ENCODE results near the gene PRKCSH.
A peak's percentile ranks its signal among the peaks of the same experiment; 100 is the strongest.

Gene PRKCSH

DNA sequence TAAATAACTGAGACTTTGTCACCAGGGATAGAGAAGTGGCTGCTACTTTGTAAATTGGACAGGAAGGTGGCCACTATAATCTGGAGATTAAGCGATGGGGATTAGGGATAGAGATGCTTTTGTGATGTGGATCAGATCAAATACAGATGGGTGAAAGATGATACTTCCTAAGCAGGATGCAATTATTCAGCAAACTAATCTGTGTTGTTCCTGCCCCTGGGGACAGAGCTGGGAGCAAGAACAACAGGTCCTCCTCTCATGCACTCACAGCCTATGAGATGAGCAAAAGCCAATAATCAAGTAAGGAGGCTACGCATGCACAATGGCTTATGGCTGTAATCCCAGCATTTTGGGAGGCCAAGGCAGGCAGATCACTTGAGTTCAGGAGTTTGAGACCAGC is 20.9 kb upstream of the PRKCSH start:
- TF ChIP-seq, protein P1, sequence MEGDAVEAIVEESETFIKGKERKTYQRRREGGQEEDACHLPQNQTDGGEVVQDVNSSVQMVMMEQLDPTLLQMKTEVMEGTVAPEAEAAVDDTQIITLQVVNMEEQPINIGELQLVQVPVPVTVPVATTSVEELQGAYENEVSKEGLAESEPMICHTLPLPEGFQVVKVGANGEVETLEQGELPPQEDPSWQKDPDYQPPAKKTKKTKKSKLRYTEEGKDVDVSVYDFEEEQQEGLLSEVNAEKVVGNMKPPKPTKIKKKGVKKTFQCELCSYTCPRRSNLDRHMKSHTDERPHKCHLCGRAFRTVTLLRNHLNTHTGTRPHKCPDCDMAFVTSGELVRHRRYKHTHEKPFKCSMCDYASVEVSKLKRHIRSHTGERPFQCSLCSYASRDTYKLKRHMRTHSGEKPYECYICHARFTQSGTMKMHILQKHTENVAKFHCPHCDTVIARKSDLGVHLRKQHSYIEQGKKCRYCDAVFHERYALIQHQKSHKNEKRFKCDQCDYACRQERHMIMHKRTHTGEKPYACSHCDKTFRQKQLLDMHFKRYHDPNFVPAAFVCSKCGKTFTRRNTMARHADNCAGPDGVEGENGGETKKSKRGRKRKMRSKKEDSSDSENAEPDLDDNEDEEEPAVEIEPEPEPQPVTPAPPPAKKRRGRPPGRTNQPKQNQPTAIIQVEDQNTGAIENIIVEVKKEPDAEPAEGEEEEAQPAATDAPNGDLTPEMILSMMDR (IDR thresholded peaks at IDR 0.05; ENCODE audit: low read depth, low read length): no peak
- H3K4me3 ChIP-seq (ENCODE audit: low read depth, low read length): no peak overlapping the region

DNA sequence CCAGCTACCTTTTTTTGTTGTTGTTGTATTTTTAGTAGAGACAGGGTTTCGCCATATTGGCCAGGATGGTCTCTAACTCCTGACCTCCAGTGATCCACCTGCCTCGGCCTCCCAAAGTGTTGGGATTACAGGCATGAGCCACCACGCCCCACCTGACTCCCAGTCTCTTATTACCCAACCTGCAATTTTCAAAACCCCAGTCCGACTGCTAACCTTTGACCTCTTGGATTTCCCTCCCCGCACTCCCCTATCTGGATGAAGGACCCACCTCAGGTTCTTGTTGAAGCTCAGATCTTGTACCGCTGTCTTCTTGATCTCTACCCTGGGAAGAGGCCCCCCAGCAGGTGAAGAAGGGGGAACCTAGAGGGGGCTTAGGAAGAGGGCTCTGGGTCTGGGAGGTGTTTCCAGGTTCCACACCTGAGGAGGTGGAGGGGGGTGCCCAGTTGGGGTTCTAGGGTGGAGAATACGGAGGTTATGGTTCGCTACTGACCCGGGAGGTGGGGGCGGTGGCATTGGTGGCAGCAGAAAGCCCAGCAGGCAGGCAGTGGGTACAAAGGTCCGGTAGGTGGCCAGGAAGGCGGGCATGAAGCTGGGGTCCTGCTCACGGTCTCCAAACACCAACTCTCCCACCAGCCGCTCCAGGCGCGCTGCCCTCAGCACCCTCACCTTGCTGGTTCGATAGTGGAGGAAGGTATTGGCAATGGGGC is 18.9 kb upstream of the PRKCSH start:
- no peak overlapping the region for H3K4me3 ChIP-seq (ENCODE audit: low read depth, low read length)
- TF ChIP-seq, protein P1 (IDR thresholded peaks at IDR 0.05; ENCODE audit: low read depth, low read length): no peak

DNA sequence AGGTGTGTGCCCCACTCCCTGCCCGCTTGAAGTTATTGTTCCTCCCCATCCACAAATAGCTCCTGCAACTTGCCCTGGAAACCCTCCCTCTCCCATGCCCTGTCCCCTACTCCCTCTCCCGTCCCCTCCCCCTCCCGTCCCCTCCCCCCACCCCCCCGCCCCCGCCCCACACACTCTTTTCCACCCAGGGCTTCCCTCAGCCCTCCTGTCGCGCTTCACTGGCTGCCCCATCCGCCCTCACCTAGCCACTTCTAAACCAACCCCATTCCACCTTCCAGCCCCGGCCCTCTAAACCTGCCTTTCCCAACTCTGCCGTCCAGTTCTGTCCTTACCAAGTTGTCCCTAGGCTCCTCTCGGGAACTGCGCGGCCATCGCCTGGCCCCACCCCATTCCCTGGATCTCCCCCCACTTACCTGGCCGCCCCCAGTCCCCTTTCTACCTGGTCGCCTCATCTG is 17.3 kb upstream of the PRKCSH start:
- TF ChIP-seq, protein P1 (IDR thresholded peaks at IDR 0.05; ENCODE audit: low read depth, low read length): no peak

DNA sequence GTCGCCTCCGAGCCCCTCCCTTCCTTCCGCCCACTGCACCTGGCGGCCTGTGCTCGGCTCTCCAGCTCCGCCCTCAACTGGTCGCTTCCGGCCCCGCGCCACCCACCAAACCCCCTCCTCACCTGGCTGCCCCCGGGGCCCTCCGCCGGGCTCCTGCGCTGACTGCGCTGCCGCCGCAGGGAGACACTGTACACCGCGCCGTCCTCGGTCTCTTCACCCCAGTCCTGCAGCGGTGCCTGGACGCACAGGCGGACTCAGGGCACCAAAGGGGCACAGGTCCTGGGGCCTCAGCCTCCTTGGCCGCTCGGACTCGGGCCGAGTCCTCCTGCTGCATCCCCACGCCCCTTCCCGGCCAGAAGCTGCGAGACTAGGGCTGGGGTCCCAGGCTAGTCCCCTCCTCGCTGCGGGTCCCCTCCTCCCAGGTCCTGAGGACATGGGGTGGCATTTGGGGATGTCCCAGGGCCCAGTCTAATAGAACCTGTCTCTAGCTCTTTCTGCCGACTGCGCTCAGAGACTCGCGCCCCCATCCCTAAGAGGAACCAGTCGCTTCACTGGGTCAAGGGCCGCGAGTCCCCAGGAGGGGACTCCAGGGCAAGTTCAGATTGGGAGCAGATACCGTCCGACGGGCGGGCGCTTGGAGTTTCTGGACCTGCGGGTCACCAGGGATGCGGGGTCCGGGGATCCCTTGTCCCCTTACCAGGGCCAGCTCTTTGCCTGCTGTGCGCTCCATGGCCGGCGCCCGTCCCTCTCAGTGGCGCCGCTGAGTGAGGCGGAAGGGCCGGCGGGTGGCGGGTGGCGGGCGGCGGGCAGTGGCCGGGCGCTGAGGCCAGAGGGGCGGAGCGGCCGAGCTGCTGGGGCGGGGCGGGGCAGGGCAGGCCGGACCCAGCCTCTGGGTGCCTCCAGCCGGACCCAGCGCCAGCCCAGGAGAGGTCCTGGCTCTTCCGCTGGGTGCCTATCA is 16.6 kb upstream of the PRKCSH start, which contains the start of gene RGL3:
RGL3 (minus strand) TSS at position 766 of the 958 bp plus-strand sequence; CDS start at position 730, 36 bp downstream.
- peak within 1 kb of the TSS; percentile 58 for H3K4me3 ChIP-seq (ENCODE audit: low read depth, low read length)
- TF ChIP-seq, protein P1 (IDR thresholded peaks at IDR 0.05; ENCODE audit: low read depth, low read length): no peak

More for the DNA sequence above, 17.3 kb upstream of the PRKCSH start:
- no peak overlapping the region; the same call in 1 of the 2 replicates for H3K4me3 ChIP-seq (ENCODE audit: low read depth, low read length)

DNA sequence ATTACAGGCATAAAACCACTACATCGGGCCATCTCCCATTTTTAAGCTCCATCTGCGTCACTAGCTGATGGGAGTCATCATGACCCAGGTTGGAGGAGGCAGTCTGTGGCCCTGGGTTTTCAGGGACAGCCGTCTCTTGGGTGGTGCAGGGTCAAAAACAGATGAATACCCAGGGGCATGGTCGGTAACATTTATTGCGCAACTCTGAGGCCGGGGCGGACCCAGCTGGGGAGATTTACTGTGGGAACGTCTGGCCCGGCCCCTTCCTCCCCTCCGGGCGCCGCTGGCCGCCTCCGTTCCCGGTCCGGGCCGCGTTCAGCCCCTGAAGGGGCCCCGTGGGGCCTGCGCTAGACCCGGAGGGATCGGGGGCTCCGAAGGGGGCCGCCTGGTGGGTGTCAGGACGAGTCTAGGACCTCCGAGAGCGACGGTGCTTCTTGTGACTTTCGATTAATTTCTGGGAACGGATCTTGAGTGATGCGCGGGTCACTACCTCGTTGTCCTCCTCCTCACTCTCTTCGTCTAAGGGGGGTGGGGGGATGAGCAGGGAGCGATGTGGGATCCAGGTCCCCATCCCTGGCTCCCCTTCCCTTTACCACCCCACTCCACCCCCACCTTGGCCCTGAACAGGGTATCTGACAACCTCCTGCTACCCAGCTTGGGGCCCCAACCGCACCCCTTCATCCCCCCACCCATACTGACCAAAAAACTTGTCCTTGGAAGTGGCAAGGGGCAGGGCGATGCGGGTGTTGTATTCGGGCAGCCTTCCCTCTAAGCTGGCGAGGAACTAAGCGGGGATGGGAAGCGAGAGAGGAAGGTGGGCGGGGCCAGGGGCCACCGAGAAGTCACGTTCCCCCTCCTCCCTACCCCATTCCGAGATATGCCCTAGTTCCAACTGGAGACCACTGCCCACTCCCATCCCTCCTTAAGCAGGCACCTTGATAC is 14.7 kb upstream of the PRKCSH start:
- H3K4me3 ChIP-seq (ENCODE audit: low read depth, low read length): no peak overlapping the region
- TF ChIP-seq, protein P1 (IDR thresholded peaks at IDR 0.05; ENCODE audit: low read depth, low read length): no peak

DNA sequence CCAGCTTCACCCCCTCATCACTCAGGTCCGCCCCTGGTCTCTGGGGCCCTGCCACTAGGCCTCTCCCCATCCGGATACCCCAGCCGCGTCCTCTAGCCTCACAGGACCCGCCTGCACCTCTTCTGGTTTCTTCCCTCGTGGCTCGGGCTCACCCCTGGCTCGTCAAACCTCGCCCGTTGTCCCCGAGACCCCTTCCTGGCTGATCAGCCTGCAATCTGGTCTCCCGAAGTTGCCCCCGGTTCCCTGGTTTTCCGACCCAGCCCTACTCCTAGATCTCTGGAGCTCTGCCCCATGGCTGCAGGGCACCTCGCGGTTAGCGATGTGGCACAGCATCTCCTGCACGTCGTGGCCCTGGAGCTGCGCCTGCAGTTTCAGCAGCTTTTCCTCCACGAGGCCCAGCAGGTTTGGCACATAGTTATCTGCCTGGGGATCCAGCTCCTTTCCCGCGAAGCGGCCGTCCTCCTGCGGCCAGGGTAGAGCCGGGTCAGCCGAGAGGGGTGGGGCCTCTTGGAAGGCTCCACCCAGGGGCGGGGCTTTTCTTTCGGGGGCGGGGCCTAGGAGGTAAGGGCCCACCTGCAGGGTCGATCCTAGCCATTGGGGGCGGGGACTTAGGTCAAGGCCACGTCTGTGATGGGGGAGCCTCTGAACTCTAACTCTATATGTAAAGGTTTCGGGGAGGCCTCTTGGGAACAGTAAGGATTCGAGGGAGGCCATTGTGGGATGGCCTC is 13.9 kb upstream of the PRKCSH start:
- TF ChIP-seq, protein P1 (IDR thresholded peaks at IDR 0.05; ENCODE audit: low read depth, low read length): no peak
- no peak overlapping the region for H3K4me3 ChIP-seq (ENCODE audit: low read depth, low read length)

Measured in WI38 (cell line).